ENCODE data around the gene FAM168A. TPM values are rescaled to one million over a fixed set of nuclear protein-coding genes. Genes with fewer than 3 reads are reported as not detected.

The FAM168A gene
- total and polyA plus RNA-seq, 9 donors: 17.6 to 35.4 (median 24.8) TPM

GRCh38 chr11:73387594-73388264 is 210.2 kb downstream of the FAM168A start:
- peaks cover 76% of the 10 kb centered on the region for H3K4me1 ChIP-seq (ENCODE audit: control insufficient read depth, insufficient read depth, low read length)
- H3K27ac ChIP-seq (ENCODE audit: low read length): peak overlapping the region; percentile 74
- 41% methylated on average over 16 of the region's 21 CpGs for WGBS (ENCODE audit: insufficient coverage)
- peaks cover 3% of the 10 kb centered on the region for H3K36me3 ChIP-seq (ENCODE audit: control insufficient read depth, insufficient read depth, low read length)
- H3K27me3 ChIP-seq (ENCODE audit: control insufficient read depth, insufficient read depth, low read length): no peaks in the 10 kb centered on the region
- no peak overlapping the region for H3K4me3 ChIP-seq (ENCODE audit: low read length)
- no peaks in the 10 kb centered on the region for H3K9me3 ChIP-seq (replicated peaks; ENCODE audit: control insufficient read depth, low read depth, low read length)
- DNase-seq: peak; percentile 63

DNA sequence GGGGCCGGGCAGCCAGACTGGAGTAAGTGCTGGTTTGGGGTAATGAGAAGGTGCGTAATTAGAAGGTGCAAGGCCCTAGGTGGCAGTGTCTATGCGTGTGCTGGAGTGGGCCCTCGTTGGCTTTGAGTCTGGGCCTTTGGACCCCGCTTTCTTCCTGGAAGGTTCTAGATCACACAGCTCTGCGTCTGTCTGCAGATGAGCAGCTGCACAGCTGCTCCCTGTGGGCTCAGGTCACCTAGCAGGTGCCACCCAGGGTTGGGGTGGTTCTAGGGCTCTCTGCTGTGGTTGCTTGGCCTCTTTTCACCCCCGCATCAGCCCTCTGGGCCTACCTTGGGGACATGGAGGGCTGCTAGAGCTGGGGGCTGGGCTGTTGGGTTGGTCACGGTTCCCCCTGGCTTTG is 211.4 kb downstream of the FAM168A start:
- H3K36me3 ChIP-seq (ENCODE audit: control insufficient read depth, insufficient read depth, low read length): peaks cover 3% of the 10 kb centered on the region
- H3K4me1 ChIP-seq (ENCODE audit: control insufficient read depth, insufficient read depth, low read length): peaks cover 88% of the 10 kb centered on the region
- H3K9me3 ChIP-seq (replicated peaks; ENCODE audit: control insufficient read depth, low read depth, low read length): no peaks in the 10 kb centered on the region
- no peak overlapping the region for H3K4me3 ChIP-seq (ENCODE audit: low read length)
- peak overlapping the region; percentile 55 for H3K27ac ChIP-seq (ENCODE audit: low read length)
- DNase-seq: no peak
- 93% methylated on average over 5 of the region's 8 CpGs for WGBS (ENCODE audit: insufficient coverage)
- H3K27me3 ChIP-seq (ENCODE audit: control insufficient read depth, insufficient read depth, low read length): no peaks in the 10 kb centered on the region

GRCh38 chr11:73386016-73386415 is 211.9 kb downstream of the FAM168A start:
- 47% methylated on average over 4 of the region's 8 CpGs for WGBS (ENCODE audit: insufficient coverage)
- peak overlapping the region; percentile 63 for H3K27ac ChIP-seq (ENCODE audit: low read length)
- no peaks in the 10 kb centered on the region for H3K9me3 ChIP-seq (replicated peaks; ENCODE audit: control insufficient read depth, low read depth, low read length)
- H3K36me3 ChIP-seq (ENCODE audit: control insufficient read depth, insufficient read depth, low read length): peaks cover 3% of the 10 kb centered on the region
- H3K4me3 ChIP-seq (ENCODE audit: low read length): no peak overlapping the region
- DNase-seq: peak; percentile 55
- H3K27me3 ChIP-seq (ENCODE audit: control insufficient read depth, insufficient read depth, low read length): no peaks in the 10 kb centered on the region
- H3K4me1 ChIP-seq (ENCODE audit: control insufficient read depth, insufficient read depth, low read length): peaks cover 93% of the 10 kb centered on the region

- Histone ChIP-seq H3K27me3 (ENCODE audit: control insufficient read depth, insufficient read depth, low read length) (no peaks in the 10 kb centered on the region), H3K9me3 (replicated peaks; ENCODE audit: control insufficient read depth, low read depth, low read length) (no peaks in the 10 kb centered on the region), H3K4me1 (ENCODE audit: control insufficient read depth, insufficient read depth, low read length) (peaks cover 97% of the 10 kb centered on the region), H3K27ac (ENCODE audit: low read length) (peak overlapping the region; percentile 63), H3K36me3 (ENCODE audit: control insufficient read depth, insufficient read depth, low read length) (peaks cover 3% of the 10 kb centered on the region), H3K4me3 (ENCODE audit: low read length) (no peak overlapping the region)
- DNase-seq: peak; percentile 76
- WGBS (ENCODE audit: insufficient coverage): 65% methylated on average over 14 of the region's 21 CpGs
These were observed 212.8 kb downstream of the FAM168A start for GRCh38 chr11:73384872-73385689.

DNA sequence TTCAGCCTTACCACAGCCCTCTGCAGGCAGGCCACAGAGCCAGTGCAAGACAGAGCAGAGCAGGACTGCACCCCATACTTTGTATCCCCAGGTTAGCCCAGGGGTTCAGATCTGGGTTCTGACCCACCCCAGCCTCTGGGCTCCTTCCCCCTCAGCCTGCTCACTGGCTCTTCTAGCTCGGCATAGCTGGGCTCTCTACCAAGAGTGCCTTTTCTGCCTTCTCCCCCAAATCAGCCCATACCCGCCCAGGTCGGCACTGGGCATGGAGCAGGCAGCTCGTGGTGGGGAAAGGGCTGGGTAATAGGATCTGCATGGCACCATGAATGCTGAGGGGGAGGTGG is 213.4 kb downstream of the FAM168A start:
- Histone ChIP-seq H3K27ac (ENCODE audit: low read length) (no peak overlapping the region), H3K4me3 (ENCODE audit: low read length) (no peak overlapping the region), H3K27me3 (ENCODE audit: control insufficient read depth, insufficient read depth, low read length) (no peaks in the 10 kb centered on the region), H3K4me1 (ENCODE audit: control insufficient read depth, insufficient read depth, low read length) (peaks cover 98% of the 10 kb centered on the region), H3K9me3 (replicated peaks; ENCODE audit: control insufficient read depth, low read depth, low read length) (no peaks in the 10 kb centered on the region), H3K36me3 (ENCODE audit: control insufficient read depth, insufficient read depth, low read length) (peaks cover 2% of the 10 kb centered on the region)
- WGBS (ENCODE audit: insufficient coverage): 43% methylated on average over 1 of the region's 4 CpGs
- DNase-seq: no peak

DNA sequence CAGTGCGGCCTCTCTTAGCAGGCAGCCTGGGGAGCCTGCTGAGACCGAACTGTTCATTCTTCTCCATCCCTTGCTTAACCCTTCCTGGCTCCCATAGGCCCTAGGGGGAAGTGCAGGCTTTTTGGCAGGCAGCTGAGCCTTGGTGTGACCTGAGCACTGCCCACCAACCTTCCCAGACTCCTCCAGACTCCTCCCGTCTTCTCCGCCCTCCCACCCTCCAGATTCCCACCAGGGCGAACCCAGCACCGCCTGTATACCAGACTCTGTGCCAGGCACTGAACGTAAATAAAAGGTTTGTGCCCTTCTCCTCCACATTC is 213.8 kb downstream of the FAM168A start:
- Histone ChIP-seq H3K4me1 (ENCODE audit: control insufficient read depth, insufficient read depth, low read length) (peaks cover 97% of the 10 kb centered on the region), H3K36me3 (ENCODE audit: control insufficient read depth, insufficient read depth, low read length) (no peaks in the 10 kb centered on the region), H3K9me3 (replicated peaks; ENCODE audit: control insufficient read depth, low read depth, low read length) (no peaks in the 10 kb centered on the region), H3K27ac (ENCODE audit: low read length) (peak overlapping the region; percentile 7), H3K4me3 (ENCODE audit: low read length) (no peak overlapping the region), H3K27me3 (ENCODE audit: control insufficient read depth, insufficient read depth, low read length) (no peaks in the 10 kb centered on the region)
- DNase-seq: no peak
- 56% methylated on average over 2 of the region's 7 CpGs for WGBS (ENCODE audit: insufficient coverage)

DNA sequence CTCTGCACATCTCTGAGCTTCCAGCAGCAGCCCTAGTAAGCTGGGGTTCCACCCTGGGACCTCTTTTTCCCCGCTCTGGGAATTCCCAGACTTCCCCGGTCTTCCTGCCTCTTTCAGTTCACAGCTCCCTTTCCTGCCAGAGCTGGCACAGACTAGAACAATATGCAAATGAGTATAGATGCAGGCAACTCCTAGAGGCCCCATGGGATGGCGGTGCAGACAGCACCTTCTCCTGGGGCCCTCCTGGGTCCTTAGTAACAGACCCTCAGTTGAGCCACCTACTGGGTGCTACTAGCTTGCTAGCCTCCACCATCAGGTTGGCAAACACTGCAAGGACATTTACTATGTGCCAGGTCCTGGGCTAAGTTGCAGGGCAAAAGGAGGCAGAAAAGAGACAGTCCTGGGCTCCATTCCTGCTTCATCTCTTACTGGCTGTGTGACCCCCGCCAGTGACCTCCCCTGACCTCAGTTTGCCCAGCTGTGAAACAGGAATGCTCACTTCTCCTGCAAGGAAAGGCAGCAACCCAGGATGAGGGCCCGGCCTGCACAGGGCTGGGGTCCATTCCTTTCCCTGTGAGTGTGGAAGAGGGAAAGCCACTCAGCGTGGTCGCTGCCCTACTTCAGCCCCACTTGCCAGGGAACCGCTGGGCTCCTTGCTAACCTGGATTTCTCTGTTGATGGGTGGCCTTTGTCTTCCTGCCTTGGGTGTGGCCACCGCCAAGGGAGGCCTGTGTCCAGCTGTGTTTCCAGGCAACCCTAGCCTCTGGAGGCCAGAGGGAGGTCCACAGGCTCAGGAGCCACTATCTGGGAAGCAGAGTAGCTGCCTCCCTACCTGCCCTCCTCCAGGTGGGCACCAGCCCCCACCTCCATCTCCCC is 214.4 kb downstream of the FAM168A start:
- DNase-seq: no peak
- Histone ChIP-seq H3K27ac (ENCODE audit: low read length) (peak overlapping the region; percentile 7), H3K4me3 (ENCODE audit: low read length) (no peak overlapping the region), H3K36me3 (ENCODE audit: control insufficient read depth, insufficient read depth, low read length) (no peaks in the 10 kb centered on the region), H3K27me3 (ENCODE audit: control insufficient read depth, insufficient read depth, low read length) (no peaks in the 10 kb centered on the region), H3K4me1 (ENCODE audit: control insufficient read depth, insufficient read depth, low read length) (peaks cover 97% of the 10 kb centered on the region), H3K9me3 (replicated peaks; ENCODE audit: control insufficient read depth, low read depth, low read length) (no peaks in the 10 kb centered on the region)
- WGBS (ENCODE audit: insufficient coverage): 50% methylated on average over 5 of the region's 9 CpGs

DNA sequence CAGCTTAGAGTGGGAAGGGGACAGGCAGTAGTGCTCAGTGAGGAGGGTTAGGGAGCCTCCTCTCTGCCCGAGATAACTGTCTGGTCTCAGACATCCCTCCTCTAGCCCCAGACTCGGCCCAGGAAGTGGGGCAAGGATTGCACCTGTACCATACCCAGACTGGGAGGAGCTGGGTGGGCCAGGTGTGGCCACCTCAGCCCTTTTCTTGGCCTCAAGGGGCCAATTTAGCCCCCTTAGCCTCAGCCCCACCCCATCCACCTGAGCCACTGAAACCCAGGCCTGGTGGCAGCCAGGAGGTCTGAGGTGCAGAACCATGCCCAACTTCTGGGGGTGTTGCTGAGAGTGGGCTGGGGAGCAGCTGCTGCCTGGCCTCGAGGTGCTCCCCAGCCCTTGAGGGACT is 215.2 kb downstream of the FAM168A start:
- H3K9me3 ChIP-seq (replicated peaks; ENCODE audit: control insufficient read depth, low read depth, low read length): no peaks in the 10 kb centered on the region
- no peak overlapping the region for H3K4me3 ChIP-seq (ENCODE audit: low read length)
- no peaks in the 10 kb centered on the region for H3K27me3 ChIP-seq (ENCODE audit: control insufficient read depth, insufficient read depth, low read length)
- peaks cover 95% of the 10 kb centered on the region for H3K4me1 ChIP-seq (ENCODE audit: control insufficient read depth, insufficient read depth, low read length)
- DNase-seq: no peak
- H3K36me3 ChIP-seq (ENCODE audit: control insufficient read depth, insufficient read depth, low read length): no peaks in the 10 kb centered on the region
- peak overlapping the region; percentile 20 for H3K27ac ChIP-seq (ENCODE audit: low read length)
- 55% methylated on average over 1 of the region's 3 CpGs for WGBS (ENCODE audit: insufficient coverage)

DNA sequence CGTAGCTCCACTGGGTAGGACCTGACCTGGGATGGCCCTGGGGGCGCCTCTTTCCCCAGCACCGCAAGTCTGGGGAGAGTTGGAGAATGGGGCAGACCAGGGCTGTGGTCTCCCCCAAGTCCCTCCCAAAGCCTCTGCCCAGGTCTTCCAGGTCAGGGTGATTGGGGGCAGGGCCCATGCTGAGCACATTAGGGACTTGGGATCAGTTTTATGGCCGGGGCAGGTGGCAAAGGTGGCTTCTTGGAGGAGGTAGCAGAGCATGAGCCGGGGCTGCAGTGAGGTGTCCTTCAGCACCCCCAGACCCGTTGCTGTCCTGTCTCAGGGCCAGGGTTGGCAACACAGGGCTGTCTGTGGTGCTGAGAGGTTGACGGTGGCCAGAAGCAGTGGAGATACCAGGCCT is 215.7 kb downstream of the FAM168A start:
- H3K27ac ChIP-seq (ENCODE audit: low read length): peak overlapping the region; percentile 20

GRCh38 chr11:73381589-73381988 is 216.3 kb downstream of the FAM168A start:
- H3K9me3 ChIP-seq (replicated peaks; ENCODE audit: control insufficient read depth, low read depth, low read length): no peaks in the 10 kb centered on the region
- no peak for DNase-seq
- peak overlapping the region; percentile 62 for H3K27ac ChIP-seq (ENCODE audit: low read length)
- no peak overlapping the region for H3K4me3 ChIP-seq (ENCODE audit: low read length)
- no peaks in the 10 kb centered on the region for H3K27me3 ChIP-seq (ENCODE audit: control insufficient read depth, insufficient read depth, low read length)
- 75% methylated on average over 5 of the region's 6 CpGs for WGBS (ENCODE audit: insufficient coverage)
- no peaks in the 10 kb centered on the region for H3K36me3 ChIP-seq (ENCODE audit: control insufficient read depth, insufficient read depth, low read length)
- peaks cover 94% of the 10 kb centered on the region for H3K4me1 ChIP-seq (ENCODE audit: control insufficient read depth, insufficient read depth, low read length)

More for the DNA sequence above, 215.7 kb downstream of the FAM168A start:
- no peak overlapping the region for H3K4me3 ChIP-seq (ENCODE audit: low read length)
- H3K9me3 ChIP-seq (replicated peaks; ENCODE audit: control insufficient read depth, low read depth, low read length): no peaks in the 10 kb centered on the region
- no peaks in the 10 kb centered on the region for H3K27me3 ChIP-seq (ENCODE audit: control insufficient read depth, insufficient read depth, low read length)
- no peak for DNase-seq
- H3K36me3 ChIP-seq (ENCODE audit: control insufficient read depth, insufficient read depth, low read length): no peaks in the 10 kb centered on the region
- peaks cover 95% of the 10 kb centered on the region for H3K4me1 ChIP-seq (ENCODE audit: control insufficient read depth, insufficient read depth, low read length)
- WGBS (ENCODE audit: insufficient coverage): 93% methylated on average over 3 of the region's 7 CpGs
